ENCODE data around the gene PCNX4.

The PCNX4 gene

GRCh38 chr14:60175255-60175902 is 83.7 kb downstream of the PCNX4 start:
- DNase-seq = no peak

- no peak for DNase-seq
Observed at GRCh38 chr14:60178164-60178563, 86.4 kb downstream of the PCNX4 start.

- no peak for DNase-seq
Observed at GRCh38 chr14:60178820-60179219, 87.1 kb downstream of the PCNX4 start.

- DNase-seq = no peak
Observed at GRCh38 chr14:60179431-60179869, 87.7 kb downstream of the PCNX4 start.

- DNase-seq = no peak
Observed at GRCh38 chr14:60183138-60183537, 91.4 kb downstream of the PCNX4 start.

- DNase-seq = no peak
Observed at GRCh38 chr14:60183741-60184140, 92.0 kb downstream of the PCNX4 start.

- peak; percentile 66 to 76 for DNase-seq
Observed at GRCh38 chr14:60184146-60184904, 92.6 kb downstream of the PCNX4 start.

GRCh38 chr14:60184905-60185555 is 93.3 kb downstream of the PCNX4 start:
- no peak for DNase-seq

GRCh38 chr14:60188115-60188514 is 96.4 kb downstream of the PCNX4 start:
- no peak for DNase-seq

- no peak for DNase-seq
Observed at GRCh38 chr14:60188696-60189095, 97.0 kb downstream of the PCNX4 start.

GRCh38 chr14:60189923-60190840 is 98.5 kb downstream of the PCNX4 start:
- DNase-seq = no peak

GRCh38 chr14:60195179-60195810 is 103.6 kb downstream of the PCNX4 start:
- DNase-seq = no peak

GRCh38 chr14:60196291-60196690 is 104.6 kb downstream of the PCNX4 start:
- DNase-seq = no peak

- DNase-seq = no peak
Observed at GRCh38 chr14:60197629-60198303, 106.0 kb downstream of the PCNX4 start.

- DNase-seq = no peak
Observed at GRCh38 chr14:60199321-60199720, 107.6 kb downstream of the PCNX4 start.

GRCh38 chr14:60204104-60204842 is 112.5 kb downstream of the PCNX4 start:
- DNase-seq = no peak

GRCh38 chr14:60204843-60205774 is 113.4 kb downstream of the PCNX4 start:
- no peak for DNase-seq

- DNase-seq = no peak
Observed at GRCh38 chr14:60206249-60206670, 114.5 kb downstream of the PCNX4 start.

- DNase-seq = no peak
Observed at GRCh38 chr14:60206837-60207533, 115.3 kb downstream of the PCNX4 start.
